Measurements from ENCODE around the gene MSH6. TPM values are rescaled to one million over a fixed set of nuclear protein-coding genes. Genes with fewer than 3 reads are reported as not detected.

The MSH6 gene
- total and polyA plus RNA-seq, 9 of the 15 experiments (the other 6 are each of a cell fraction or from before 2014, with no cell fraction given), result 15.3 to 147 (median 80.5) TPM

DNA sequence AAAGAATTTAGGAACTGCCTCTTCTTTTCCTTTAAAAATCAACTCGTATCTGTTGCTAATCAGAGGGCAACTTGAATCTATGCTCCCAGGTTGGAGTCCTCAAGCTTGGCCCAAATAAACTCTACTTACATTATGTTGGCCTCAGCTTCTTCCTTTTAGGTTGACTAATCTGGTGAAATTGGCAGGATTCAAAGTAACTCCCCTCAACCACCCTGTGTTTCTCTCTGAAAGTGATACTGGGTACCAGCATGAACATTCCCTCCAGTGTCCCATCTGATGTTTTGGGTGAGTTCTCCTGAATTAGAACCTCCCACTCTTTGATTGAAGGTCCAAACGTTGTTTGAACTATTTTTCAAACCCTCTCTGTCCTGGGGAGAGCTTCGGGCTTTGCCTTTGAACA is 41.3 kb upstream of the MSH6 start (continued):
- TF ChIP-seq, protein P1, sequence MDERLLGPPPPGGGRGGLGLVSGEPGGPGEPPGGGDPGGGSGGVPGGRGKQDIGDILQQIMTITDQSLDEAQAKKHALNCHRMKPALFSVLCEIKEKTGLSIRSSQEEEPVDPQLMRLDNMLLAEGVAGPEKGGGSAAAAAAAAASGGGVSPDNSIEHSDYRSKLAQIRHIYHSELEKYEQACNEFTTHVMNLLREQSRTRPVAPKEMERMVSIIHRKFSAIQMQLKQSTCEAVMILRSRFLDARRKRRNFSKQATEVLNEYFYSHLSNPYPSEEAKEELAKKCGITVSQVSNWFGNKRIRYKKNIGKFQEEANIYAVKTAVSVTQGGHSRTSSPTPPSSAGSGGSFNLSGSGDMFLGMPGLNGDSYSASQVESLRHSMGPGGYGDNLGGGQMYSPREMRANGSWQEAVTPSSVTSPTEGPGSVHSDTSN (CRISPR knock-in tag; IDR thresholded peaks at IDR 0.05; ENCODE audit: low read depth), result no peak
- TF ChIP-seq, protein P1 (tag; conservative IDR thresholded peaks at IDR 0.05; ENCODE audit: low read depth), result no peak
- TF ChIP-seq, protein P2, sequence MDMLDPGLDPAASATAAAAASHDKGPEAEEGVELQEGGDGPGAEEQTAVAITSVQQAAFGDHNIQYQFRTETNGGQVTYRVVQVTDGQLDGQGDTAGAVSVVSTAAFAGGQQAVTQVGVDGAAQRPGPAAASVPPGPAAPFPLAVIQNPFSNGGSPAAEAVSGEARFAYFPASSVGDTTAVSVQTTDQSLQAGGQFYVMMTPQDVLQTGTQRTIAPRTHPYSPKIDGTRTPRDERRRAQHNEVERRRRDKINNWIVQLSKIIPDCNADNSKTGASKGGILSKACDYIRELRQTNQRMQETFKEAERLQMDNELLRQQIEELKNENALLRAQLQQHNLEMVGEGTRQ (CRISPR knock-in tag; IDR thresholded peaks at IDR 0.05), result no peak
- no peak for TF ChIP-seq CBX2 (IDR thresholded peaks at IDR 0.05; ENCODE audit: insufficient read depth, low read length, poor library complexity, severe bottlenecking)
- TF ChIP-seq, protein P3, sequence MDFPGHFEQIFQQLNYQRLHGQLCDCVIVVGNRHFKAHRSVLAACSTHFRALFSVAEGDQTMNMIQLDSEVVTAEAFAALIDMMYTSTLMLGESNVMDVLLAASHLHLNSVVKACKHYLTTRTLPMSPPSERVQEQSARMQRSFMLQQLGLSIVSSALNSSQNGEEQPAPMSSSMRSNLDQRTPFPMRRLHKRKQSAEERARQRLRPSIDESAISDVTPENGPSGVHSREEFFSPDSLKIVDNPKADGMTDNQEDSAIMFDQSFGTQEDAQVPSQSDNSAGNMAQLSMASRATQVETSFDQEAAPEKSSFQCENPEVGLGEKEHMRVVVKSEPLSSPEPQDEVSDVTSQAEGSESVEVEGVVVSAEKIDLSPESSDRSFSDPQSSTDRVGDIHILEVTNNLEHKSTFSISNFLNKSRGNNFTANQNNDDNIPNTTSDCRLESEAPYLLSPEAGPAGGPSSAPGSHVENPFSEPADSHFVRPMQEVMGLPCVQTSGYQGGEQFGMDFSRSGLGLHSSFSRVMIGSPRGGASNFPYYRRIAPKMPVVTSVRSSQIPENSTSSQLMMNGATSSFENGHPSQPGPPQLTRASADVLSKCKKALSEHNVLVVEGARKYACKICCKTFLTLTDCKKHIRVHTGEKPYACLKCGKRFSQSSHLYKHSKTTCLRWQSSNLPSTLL (IDR thresholded peaks at IDR 0.05), result no peak
- no peak for TF ChIP-seq JUND (IDR thresholded peaks at IDR 0.05; ENCODE audit: borderline replicate concordance, low read depth, low read length)
- TF ChIP-seq JUND (tag; IDR thresholded peaks at IDR 0.05; ENCODE audit: borderline replicate concordance, low read depth, low read length), result no peak
- TF ChIP-seq BCOR (IDR thresholded peaks at IDR 0.05), result no peak
- TF ChIP-seq GATA2 (CRISPR knock-in tag; IDR thresholded peaks at IDR 0.05), result no peak
- no peak for TF ChIP-seq SOX6 (IDR thresholded peaks at IDR 0.05)
- TF ChIP-seq RHOXF2B (CRISPR knock-in tag; conservative IDR thresholded peaks at IDR 0.05), result no peak
